Activated CD8-positive, alpha-beta memory T cell treated with anti-CD3 and anti-CD28 coated beads, Interleukin-2, amount 50 U/mL, for 4 hours (primary cell): ENCODE measurements around the gene AGRN.
"Not testable (repeated sequence)": the region's sequence is repeated elsewhere in the genome, so short reads cannot be mapped to it uniquely, and the experiment has no call there.

ENCODE experiments used
- DNase-seq: peaks from one replicate; pipeline ENCODE4 v3.0.0-alpha.2; 2020

The AGRN gene

GRCh38 chr1:981955-982558, 37.9 kb upstream of the AGRN start, which contains the start of gene PERM1:
PERM1 (minus strand) TSS chr1:982093; CDS start chr1:981029, 1,064 bp downstream.
- DNase-seq: no peak

- no peak for DNase-seq
Measured at GRCh38 chr1:982765-983436, 37.0 kb upstream of the AGRN start.

GRCh38 chr1:983798-984475, 36.0 kb upstream of the AGRN start:
- DNase-seq: peak; percentile 75

- DNase-seq: no peak
Measured at GRCh38 chr1:984476-984814, 35.5 kb upstream of the AGRN start.

GRCh38 chr1:985126-985525, 34.8 kb upstream of the AGRN start:
- DNase-seq: no peak

- not testable (repeated sequence) for DNase-seq
Measured at GRCh38 chr1:988061-988460, 31.9 kb upstream of the AGRN start.

- DNase-seq: not testable (repeated sequence)
Measured at GRCh38 chr1:991275-991674, 28.6 kb upstream of the AGRN start.

- no peak for DNase-seq
Measured at GRCh38 chr1:991895-992294, 28.0 kb upstream of the AGRN start.

GRCh38 chr1:992362-992761, 27.6 kb upstream of the AGRN start:
- DNase-seq: no peak

- no peak for DNase-seq
Measured at GRCh38 chr1:993379-993995, 26.4 kb upstream of the AGRN start.

- not testable (repeated sequence) for DNase-seq
Measured at GRCh38 chr1:994546-994945, 25.4 kb upstream of the AGRN start.

GRCh38 chr1:995665-996633, 24.0 kb upstream of the AGRN start:
- no peak for DNase-seq

DNA sequence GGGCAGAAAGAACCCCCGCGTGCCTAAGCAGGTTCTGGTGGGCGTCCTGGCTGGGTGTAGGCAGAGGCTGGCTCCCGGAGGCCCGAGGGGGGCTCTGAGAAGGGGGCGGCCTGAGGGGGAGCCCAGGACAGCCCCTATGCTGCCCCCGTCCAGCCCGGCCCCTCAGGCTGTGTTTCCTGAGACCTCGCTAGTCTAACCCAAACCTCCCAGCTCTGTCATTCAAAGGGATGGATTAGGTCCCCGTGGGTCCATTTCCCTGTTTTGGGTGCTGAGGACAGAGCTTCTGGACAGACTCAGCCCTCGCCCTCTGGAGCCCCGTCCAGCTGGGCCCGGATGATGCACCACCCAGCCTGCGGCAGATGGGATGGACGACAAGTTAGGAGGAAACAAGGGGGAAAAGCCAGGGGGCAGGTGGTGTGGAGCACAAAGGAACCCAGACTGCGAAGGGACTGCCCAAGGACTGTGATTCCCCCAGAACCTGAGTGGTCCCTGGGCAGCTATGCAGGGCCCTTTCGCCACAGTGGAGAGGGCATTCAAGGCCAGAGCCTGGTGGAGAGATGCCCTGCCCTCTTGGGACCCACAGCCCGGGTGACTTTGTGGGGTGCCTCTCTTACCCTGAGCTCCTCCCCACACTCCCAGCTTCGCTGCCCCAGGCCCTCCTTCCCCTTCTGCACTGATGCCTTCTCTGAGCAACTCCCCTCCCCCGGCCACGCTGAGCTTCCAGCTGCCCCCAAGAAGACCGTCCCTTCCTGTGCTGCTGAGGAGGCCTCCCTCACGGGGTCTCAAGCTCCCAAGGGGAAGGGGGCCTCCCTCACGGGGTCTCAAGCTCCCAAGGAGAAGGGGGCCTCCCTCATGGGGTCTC, 22.8 kb upstream of the AGRN start:
- no peak for DNase-seq

DNA sequence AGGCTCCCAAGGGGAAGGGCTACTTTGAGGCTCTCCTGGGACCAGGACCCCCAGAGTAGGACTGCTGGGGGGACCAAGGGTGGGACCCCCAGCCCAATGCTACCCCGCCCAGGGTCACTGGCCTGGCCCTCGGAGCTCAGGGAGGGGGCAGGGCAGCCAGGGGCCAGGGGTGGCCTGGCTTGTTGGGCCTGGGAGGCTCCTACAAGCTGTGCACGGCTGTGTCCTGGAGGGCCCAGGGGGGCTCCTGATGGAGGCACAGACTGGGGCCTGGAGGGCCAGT, 22.3 kb upstream of the AGRN start:
- DNase-seq: no peak

DNA sequence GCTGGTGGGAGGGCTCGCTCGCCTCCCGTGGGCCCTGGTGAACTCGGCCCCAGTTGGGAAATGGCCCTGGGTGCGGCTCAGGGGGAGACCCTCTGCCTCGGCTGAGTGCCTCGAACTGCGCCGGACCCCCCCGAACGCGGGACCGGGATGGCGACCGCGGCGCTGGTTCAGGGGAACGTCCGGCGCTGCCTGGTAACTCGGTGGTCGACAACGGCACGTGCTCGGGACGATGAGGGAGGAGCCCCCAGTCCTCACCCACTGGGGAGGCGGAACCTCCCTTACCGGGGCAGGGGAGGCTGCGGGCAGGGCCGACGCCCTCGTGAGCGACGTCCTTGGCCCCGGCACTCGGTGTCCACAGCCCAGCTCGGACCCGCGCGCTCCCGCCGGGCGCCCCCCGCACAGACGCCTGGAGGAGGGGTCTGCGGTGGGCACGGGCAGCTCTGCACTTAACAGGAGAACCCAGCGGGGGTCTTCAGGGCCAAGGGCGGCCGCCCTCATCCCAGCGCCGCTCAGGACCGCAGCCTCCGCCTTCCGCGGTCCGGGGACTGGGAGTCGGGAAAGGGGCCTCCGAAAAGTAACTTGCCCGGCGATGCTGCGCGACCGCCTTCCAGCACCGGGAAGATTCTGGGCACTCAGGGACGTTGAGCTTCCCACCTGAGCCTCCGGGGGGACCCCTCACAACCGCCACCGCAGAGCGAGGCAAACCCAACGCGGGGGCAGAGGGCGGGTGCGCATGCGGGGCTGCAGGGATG, 21.8 kb upstream of the AGRN start:
- DNase-seq: no peak

DNA sequence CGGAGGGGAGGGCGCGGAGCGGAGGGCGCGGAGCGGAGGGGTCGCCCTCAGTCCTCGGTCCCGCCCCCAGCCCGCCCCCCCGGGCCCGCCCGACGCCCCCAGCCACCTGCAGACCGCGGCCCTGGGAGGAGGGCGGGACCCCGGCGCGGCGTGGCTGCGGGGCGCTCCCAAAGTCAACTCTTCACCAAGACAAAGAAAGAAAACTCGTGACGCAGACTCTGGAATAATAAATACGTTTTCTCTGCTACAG, 21.2 kb upstream of the AGRN start:
- no peak for DNase-seq

DNA sequence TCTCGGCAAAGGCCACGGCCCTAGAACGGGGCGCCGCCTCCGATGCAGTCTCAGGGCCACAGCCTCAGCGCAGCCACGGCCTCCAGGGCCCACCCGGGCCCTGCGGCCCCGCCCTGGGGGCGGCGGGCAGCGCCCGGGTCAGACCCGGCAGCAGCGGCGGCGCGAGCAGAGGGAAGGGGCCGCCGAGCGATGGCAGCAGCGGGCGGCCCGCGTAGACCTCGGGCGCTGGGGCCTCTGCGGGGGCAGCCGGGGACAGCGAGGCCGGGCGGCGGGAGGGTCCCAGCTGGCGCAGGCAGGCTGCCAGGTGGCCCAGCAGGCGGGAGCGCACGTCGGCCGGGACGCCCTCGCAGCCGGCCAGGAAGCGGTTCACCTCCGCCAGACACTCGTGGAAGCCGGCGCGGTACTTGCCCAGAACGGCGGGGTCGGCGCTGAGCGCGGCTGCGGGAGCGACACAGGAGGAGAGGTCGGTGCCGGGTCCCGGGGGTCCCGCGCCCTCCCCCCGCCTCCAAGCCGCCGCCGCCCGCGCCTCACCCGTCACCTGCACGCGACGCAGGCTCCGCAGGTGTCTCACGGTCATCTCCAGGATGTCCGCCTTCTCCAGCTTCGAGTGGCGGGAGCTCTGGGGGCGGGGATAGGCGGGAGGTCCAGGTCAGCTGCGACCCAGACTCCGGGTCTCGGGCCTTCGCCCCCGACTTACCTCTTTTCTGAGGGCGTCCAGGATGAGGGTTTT, 20.8 kb upstream of the AGRN start:
- no peak for DNase-seq

- DNase-seq: peak; percentile 70
Measured at GRCh38 chr1:999725-1000356, 20.1 kb upstream of the AGRN start, which contains the start of gene HES4. HES4 (minus strand) TSS chr1:1000097; CDS start chr1:999973, 124 bp downstream.

- peak; percentile 77 for DNase-seq
Measured at GRCh38 chr1:1000357-1001056, 19.4 kb upstream of the AGRN start.
